Trophoblast cell (in vitro differentiated cells and primary cell): Measurements from ENCODE around the gene NKX1-2.

Experiments used
- DNase-seq, 2 donors: peaks; one replicate each; pipeline ENCODE4 v3.0.0-alpha.2; 2016
- H2AFZ ChIP-seq: 2 replicates; pipeline ENCODE4 v1.6.1; 2013; ENCODE audit warnings: low read length, moderate library complexity, mild to moderate bottlenecking; ENCODE audit not compliant: insufficient read depth, poor library complexity
- H2AK5ac ChIP-seq: 2 replicates; pipeline ENCODE4 v1.6.1; 2013; ENCODE audit warnings: mild to moderate bottlenecking, low read length
- H2BK120ac ChIP-seq: 2 replicates; pipeline ENCODE4 v1.6.1; 2013; ENCODE audit warnings: low read length, mild to moderate bottlenecking, moderate library complexity; ENCODE audit not compliant: insufficient read depth, poor library complexity
- H2BK12ac ChIP-seq: 2 replicates; pipeline ENCODE4 v1.6.1; 2013; ENCODE audit warnings: mild to moderate bottlenecking, low read length, moderate library complexity
- H2BK5ac ChIP-seq: 2 replicates; pipeline ENCODE4 v1.6.1; 2013; ENCODE audit warnings: low read length, low read depth, moderate library complexity, mild to moderate bottlenecking; ENCODE audit not compliant: poor library complexity
- H3K14ac ChIP-seq: 2 replicates; pipeline ENCODE4 v1.6.1; 2013; ENCODE audit warnings: mild to moderate bottlenecking, low read length
- H3K18ac ChIP-seq: 2 replicates; pipeline ENCODE4 v1.6.1; 2013; ENCODE audit warnings: mild to moderate bottlenecking, low read length
- H3K23ac ChIP-seq: 2 replicates; pipeline ENCODE4 v1.6.1; 2013; ENCODE audit warnings: low read length
- H3K27ac ChIP-seq: 2 replicates; pipeline ENCODE4 v1.5.1; 2013; ENCODE audit warnings: low read depth, mild to moderate bottlenecking, inconsistent platforms, low read length, moderate library complexity
- H3K27me3 ChIP-seq: 2 replicates; pipeline ENCODE4 v1.6.1; 2013; ENCODE audit warnings: inconsistent platforms, mild to moderate bottlenecking, low read length, moderate library complexity; ENCODE audit not compliant: insufficient read depth
- H3K36me3 ChIP-seq, 2 experiments: 1 replicate in 1 of 2; 2 replicates in 1 of 2; pipeline ENCODE4 v1.6.1; 2013; ENCODE audit warnings: low read length in 2 of 2, mild to moderate bottlenecking in 2 of 2, moderate library complexity in 1 of 2; ENCODE audit not compliant: insufficient read depth in 2 of 2, control insufficient read depth in 1 of 2
- H3K4ac ChIP-seq: 2 replicates; pipeline ENCODE4 v1.6.1; 2013; ENCODE audit warnings: low read depth, mild to moderate bottlenecking, low read length, moderate library complexity
- H3K4me1 ChIP-seq, 2 experiments: 1 replicate in 1 of 2; 2 replicates in 1 of 2; pipeline ENCODE4 v1.6.1; 2013; ENCODE audit warnings: low read length in 2 of 2, mild to moderate bottlenecking in 2 of 2, moderate library complexity in 1 of 2; ENCODE audit not compliant: insufficient read depth in 2 of 2, control insufficient read depth in 1 of 2
- H3K4me2 ChIP-seq: 2 replicates; pipeline ENCODE4 v1.6.1; 2013; ENCODE audit warnings: inconsistent platforms, mild to moderate bottlenecking, low read length, moderate library complexity
- H3K4me3 ChIP-seq: 2 replicates; pipeline ENCODE4 v1.5.1; 2013; ENCODE audit warnings: mild to moderate bottlenecking, low read depth, low read length, inconsistent platforms
- H3K79me1 ChIP-seq: one replicate; pipeline ENCODE4 v1.6.1; 2013; ENCODE audit warnings: low read length
- H3K79me2 ChIP-seq: 2 replicates; pipeline ENCODE4 v1.6.1; 2013; ENCODE audit warnings: low read length, mild to moderate bottlenecking; ENCODE audit not compliant: control insufficient read depth, insufficient read depth, poor library complexity
- H3K9ac ChIP-seq: 2 replicates; pipeline ENCODE4 v1.6.1; 2013; ENCODE audit warnings: mild to moderate bottlenecking, low read length
- H3K9me3 ChIP-seq: 2 replicates; pipeline ENCODE4 v1.6.1; 2013; ENCODE audit warnings: low read depth, mild to moderate bottlenecking, control low read depth, inconsistent platforms, low read length; ENCODE audit not compliant: insufficient read depth
- H4K12ac ChIP-seq: 2 replicates; pipeline ENCODE4 v1.6.1; 2013; ENCODE audit warnings: low read depth, mild to moderate bottlenecking, low read length, moderate library complexity
- H4K8ac ChIP-seq: 2 replicates; pipeline ENCODE4 v1.6.1; 2013; ENCODE audit warnings: low read depth, mild to moderate bottlenecking, low read length, moderate library complexity
- H4K91ac ChIP-seq: one replicate; pipeline ENCODE4 v1.6.1; 2013; ENCODE audit warnings: low read depth, mild to moderate bottlenecking, low read length, moderate library complexity
- WGBS: extraction: QIAGEN DNeasy Blood & Tissue Kit; methylation state at CpG from one replicate; pipeline ENCODE4 v1.1.7; 2013; ENCODE audit warnings: missing lambda C conversion rate; ENCODE audit not compliant: insufficient read length, insufficient coverage; ENCODE audit errors: extremely low coverage; 5-methylcytosine and 5-hydroxymethylcytosine counted together

The NKX1-2 gene

DNA sequence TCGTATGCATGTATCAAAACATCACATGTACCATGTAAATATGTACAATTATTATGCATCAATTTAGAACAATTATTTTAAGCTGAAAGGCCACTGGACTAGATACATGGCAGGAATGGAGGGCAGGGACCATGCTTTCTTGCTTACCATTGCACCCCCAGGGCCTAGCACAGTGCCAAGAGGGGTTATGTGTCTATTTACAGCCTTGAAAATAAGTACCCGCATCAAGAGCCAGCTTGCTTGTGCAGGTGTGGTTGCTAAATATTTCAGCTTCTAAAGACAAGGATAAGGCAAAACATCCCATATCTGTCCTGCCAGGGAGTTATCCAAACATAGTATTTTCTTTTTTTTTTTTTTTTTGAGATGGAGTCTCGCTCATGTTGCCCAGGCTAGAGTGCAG, 16.4 kb downstream of the NKX1-2 start:
- H3K23ac ChIP-seq: no peak overlapping the region
- no peak overlapping the region for H2BK120ac ChIP-seq
- H2BK12ac ChIP-seq: no peak overlapping the region
- H3K79me2 ChIP-seq: no peaks in the 10 kb centered on the region
- no peak overlapping the region for H2AK5ac ChIP-seq
- no peak overlapping the region for H3K14ac ChIP-seq
- H3K4ac ChIP-seq: no peak overlapping the region
- H3K9ac ChIP-seq: no peak overlapping the region
- H3K4me3 ChIP-seq: no peak overlapping the region
- no peak overlapping the region for H3K4me2 ChIP-seq
- H2BK5ac ChIP-seq: no peak overlapping the region
- no peak overlapping the region for H2AFZ ChIP-seq
- no peak overlapping the region for H4K12ac ChIP-seq
- WGBS: no CpG with 5 or more reads among the region's 3 CpGs
- H3K4me1 ChIP-seq: no peaks in the 10 kb centered on the region
- no peak overlapping the region for H3K27ac ChIP-seq
- H4K8ac ChIP-seq: no peak overlapping the region
- H3K79me1 ChIP-seq: no peaks in the 10 kb centered on the region
- H4K91ac ChIP-seq: no peak overlapping the region
- H3K27me3 ChIP-seq: no peaks in the 10 kb centered on the region
- no peaks in the 10 kb centered on the region for H3K9me3 ChIP-seq
- DNase-seq: peak; percentile 74 to 89
- no peaks in the 10 kb centered on the region for H3K36me3 ChIP-seq
- no peak overlapping the region for H3K18ac ChIP-seq

DNA sequence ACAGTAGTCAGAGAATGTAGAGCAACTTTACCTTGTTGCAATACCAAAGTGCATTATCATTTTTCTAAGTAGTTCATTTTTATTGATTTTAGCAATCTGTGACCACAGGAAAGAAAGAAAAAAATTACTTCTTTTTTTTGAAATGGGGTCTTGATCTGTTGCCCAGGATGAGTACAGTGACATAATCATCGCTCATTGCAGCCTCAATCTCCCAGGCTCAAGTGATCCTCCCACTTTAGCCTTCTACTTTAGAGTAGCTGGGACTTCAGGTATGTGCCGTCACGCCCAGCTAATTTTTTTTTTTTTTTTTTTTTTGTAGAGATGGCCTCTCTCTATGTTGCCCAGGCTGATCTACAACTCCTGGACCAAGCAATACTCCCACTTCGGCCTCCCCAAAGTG, 19.8 kb downstream of the NKX1-2 start:
- Histone ChIP-seq H3K4ac (no peak overlapping the region), H2AFZ (no peak overlapping the region), H3K27me3 (no peaks in the 10 kb centered on the region), H3K23ac (no peak overlapping the region), H3K79me1 (no peaks in the 10 kb centered on the region), H3K14ac (no peak overlapping the region), H3K4me3 (no peak overlapping the region), H2BK120ac (no peak overlapping the region), H3K79me2 (no peaks in the 10 kb centered on the region), H2BK5ac (no peak overlapping the region), H3K18ac (no peak overlapping the region), H2AK5ac (no peak overlapping the region), H2BK12ac (no peak overlapping the region), H3K4me2 (no peak overlapping the region), H4K91ac (no peak overlapping the region), H4K8ac (no peak overlapping the region), H3K36me3 (no peaks in the 10 kb centered on the region), H3K9me3 (no peaks in the 10 kb centered on the region), H3K27ac (no peak overlapping the region), H3K9ac (no peak overlapping the region), H3K4me1 (no peaks in the 10 kb centered on the region), H4K12ac (no peak overlapping the region)
- no peak for DNase-seq
- WGBS: no CpG with 5 or more reads among the region's 4 CpGs

GRCh38 chr10:124429576-124429975, 20.3 kb downstream of the NKX1-2 start:
- H4K8ac ChIP-seq: no peak overlapping the region
- no peak overlapping the region for H2BK12ac ChIP-seq
- no peak for DNase-seq
- H4K91ac ChIP-seq: no peak overlapping the region
- no peak overlapping the region for H3K27ac ChIP-seq
- no peak overlapping the region for H3K23ac ChIP-seq
- no peaks in the 10 kb centered on the region for H3K9me3 ChIP-seq
- no peak overlapping the region for H3K4ac ChIP-seq
- no peak overlapping the region for H3K14ac ChIP-seq
- H3K4me3 ChIP-seq: no peak overlapping the region
- H2AK5ac ChIP-seq: no peak overlapping the region
- no peaks in the 10 kb centered on the region for H3K79me1 ChIP-seq
- WGBS: no CpG with 5 or more reads among the region's 5 CpGs
- H3K9ac ChIP-seq: no peak overlapping the region
- no peaks in the 10 kb centered on the region for H3K27me3 ChIP-seq
- H3K79me2 ChIP-seq: no peaks in the 10 kb centered on the region
- H3K4me1 ChIP-seq: no peaks in the 10 kb centered on the region
- no peak overlapping the region for H4K12ac ChIP-seq
- H3K36me3 ChIP-seq: no peaks in the 10 kb centered on the region
- H3K4me2 ChIP-seq: no peak overlapping the region
- H3K18ac ChIP-seq: no peak overlapping the region
- H2BK5ac ChIP-seq: no peak overlapping the region
- H2AFZ ChIP-seq: no peak overlapping the region
- H2BK120ac ChIP-seq: no peak overlapping the region

GRCh38 chr10:124428207-124428777, 21.5 kb downstream of the NKX1-2 start:
- Histone ChIP-seq H3K4ac (no peak overlapping the region), H4K8ac (no peak overlapping the region), H4K91ac (no peak overlapping the region), H3K79me2 (no peaks in the 10 kb centered on the region), H3K79me1 (no peaks in the 10 kb centered on the region), H3K14ac (no peak overlapping the region), H3K4me2 (no peak overlapping the region), H3K18ac (no peak overlapping the region), H4K12ac (no peak overlapping the region), H2BK12ac (no peak overlapping the region), H3K4me1 (no peaks in the 10 kb centered on the region), H3K36me3 (no peaks in the 10 kb centered on the region), H2BK120ac (no peak overlapping the region), H2AFZ (no peak overlapping the region), H3K27me3 (no peaks in the 10 kb centered on the region), H3K9ac (no peak overlapping the region), H3K9me3 (no peaks in the 10 kb centered on the region), H3K23ac (no peak overlapping the region), H2AK5ac (no peak overlapping the region), H3K27ac (no peak overlapping the region), H2BK5ac (no peak overlapping the region), H3K4me3 (no peak overlapping the region)
- no CpG with 5 or more reads among the region's 3 CpGs for WGBS
- DNase-seq: no peak
